Measurements from ENCODE around the gene ZNF521. TPM values are rescaled to one million over a fixed set of nuclear protein-coding genes. Genes with fewer than 3 reads are reported as not detected.

ZNF521 gene
- 10 to 100 TPM in 1 of 2 donors, 1 to 10 TPM in 1; 8.0 to 17.2 TPM for total RNA-seq

GRCh38 chr18:25351777-25352628, at the start of gene ZNF521:
ZNF521 (minus strand) TSS chr18:25352166; CDS start chr18:25350946, 1,220 bp downstream.
- peaks cover 4 to 14% of the 10 kb centered on the region in 2 donors for H3K4me1 ChIP-seq (ENCODE audit: control insufficient read depth in 1 of 2, low read depth in 2 of 2)
- H3K4me3 ChIP-seq, result peak within 1 kb of the TSS; percentile 92

GRCh38 chr18:25399554-25399953, 47.6 kb upstream of the ZNF521 start:
- TF ChIP-seq CTCF (IDR thresholded peaks at IDR 0.05), result no peak
- Histone ChIP-seq H3K4me1 (ENCODE audit: control insufficient read depth in 1 of 2, low read depth in 2 of 2) (no peaks in the 10 kb centered on the region), H3K9me3 (no peaks in the 10 kb centered on the region), H3K27me3 (replicated peaks; ENCODE audit: insufficient read depth) (no peaks in the 10 kb centered on the region), H3K36me3 (no peaks in the 10 kb centered on the region), H3K4me3 (no peak overlapping the region), H3K27ac (no peak overlapping the region)
- DNase-seq (ENCODE audit: low spot score) (no peak), ATAC-seq (ENCODE audit: insufficient number of reproducible peaks, low FRiP score, low read depth) (no peak)

More at GRCh38 chr18:25351777-25352628, at the start of gene ZNF521:
- Histone ChIP-seq H3K36me3 (no peaks in the 10 kb centered on the region), H3K9me3 (no peaks in the 10 kb centered on the region), H3K27ac (peak within 1 kb of the TSS; percentile 78 to 79), H3K27me3 (replicated peaks; ENCODE audit: insufficient read depth) (no peaks in the 10 kb centered on the region)
- ATAC-seq (ENCODE audit: insufficient number of reproducible peaks, low FRiP score, low read depth) (peak; percentile 82), DNase-seq (ENCODE audit: low spot score) (peak; percentile 55)
- TF ChIP-seq CTCF (IDR thresholded peaks at IDR 0.05), result no peak

- H3K4me1 ChIP-seq (ENCODE audit: control insufficient read depth in 1 of 2, low read depth in 2 of 2), result no peaks in the 10 kb centered on the region
- no peak for TF ChIP-seq CTCF (IDR thresholded peaks at IDR 0.05)
- DNase-seq (ENCODE audit: low spot score) (no peak), ATAC-seq (ENCODE audit: insufficient number of reproducible peaks, low FRiP score, low read depth) (no peak)
- no peak overlapping the region for H3K27ac ChIP-seq
- no peaks in the 10 kb centered on the region for H3K27me3 ChIP-seq (replicated peaks; ENCODE audit: insufficient read depth)
- H3K4me3 ChIP-seq, result no peak overlapping the region
- H3K9me3 ChIP-seq, result no peaks in the 10 kb centered on the region
- H3K36me3 ChIP-seq, result no peaks in the 10 kb centered on the region
Observed at GRCh38 chr18:25392192-25392591, 40.2 kb upstream of the ZNF521 start.

GRCh38 chr18:25373432-25374179, 21.6 kb upstream of the ZNF521 start:
- Histone ChIP-seq H3K9me3 (no peaks in the 10 kb centered on the region), H3K27me3 (replicated peaks; ENCODE audit: insufficient read depth) (no peaks in the 10 kb centered on the region), H3K36me3 (no peaks in the 10 kb centered on the region), H3K4me1 (ENCODE audit: control insufficient read depth in 1 of 2, low read depth in 2 of 2) (peaks cover 0 to 7% of the 10 kb centered on the region in 2 donors), H3K4me3 (no peak overlapping the region), H3K27ac (no peak overlapping the region)
- no peak for ATAC-seq (ENCODE audit: insufficient number of reproducible peaks, low FRiP score, low read depth)
- DNase-seq (ENCODE audit: low spot score), result no peak
- no peak for TF ChIP-seq CTCF (IDR thresholded peaks at IDR 0.05)

- H3K9me3 ChIP-seq, result no peaks in the 10 kb centered on the region
- H3K27me3 ChIP-seq (replicated peaks; ENCODE audit: insufficient read depth), result no peaks in the 10 kb centered on the region
- no peaks in the 10 kb centered on the region for H3K36me3 ChIP-seq
- ATAC-seq (ENCODE audit: insufficient number of reproducible peaks, low FRiP score, low read depth) (no peak), DNase-seq (ENCODE audit: low spot score) (no peak)
- H3K27ac ChIP-seq, result no peak overlapping the region
- H3K4me1 ChIP-seq (ENCODE audit: control insufficient read depth in 1 of 2, low read depth in 2 of 2), result peaks cover 0 to 7% of the 10 kb centered on the region in 2 donors
- H3K4me3 ChIP-seq, result no peak overlapping the region
- TF ChIP-seq CTCF (IDR thresholded peaks at IDR 0.05), result no peak
Observed at GRCh38 chr18:25370391-25370790, 18.4 kb upstream of the ZNF521 start.

Measured in thoracic aorta (tissue), 2 donors.